C4-2B (cell line): ENCODE data around the gene PON3.

Experiments
- H3K27ac ChIP-seq: fragments of 450-650 bp; 2 replicates; pipeline ENCODE4 v1.5.1; 2017
- CTCF ChIP-seq: fragments of 450-650 bp; conservative IDR thresholded peaks from 2 replicates; pipeline ENCODE4 v1.5.1; 2017; ENCODE audit warnings: mild to moderate bottlenecking
- ZFX ChIP-seq: fragments of 450-650 bp; IDR thresholded peaks from 2 replicates; pipeline ENCODE4 v1.6.1; 2017

PON3 gene

GRCh38 chr7:95396136-95397032 lies at the start of gene PON3:
PON3 (minus strand) TSS chr7:95396375; CDS start chr7:95396350, 25 bp downstream.
- no peak within 1 kb of the TSS for H3K27ac ChIP-seq
- TF ChIP-seq ZFX (no peak), CTCF (0 out of 2 replicates have a peak, but pooled peaks have one; percentile 5)

GRCh38 chr7:95444796-95445195 lies 48.6 kb upstream of the PON3 start:
- H3K27ac ChIP-seq = no peak overlapping the region
- TF ChIP-seq CTCF (no peak), ZFX (no peak)

GRCh38 chr7:95441042-95441823 lies 45.1 kb upstream of the PON3 start:
- TF ChIP-seq CTCF (no peak), ZFX (no peak)
- no peak overlapping the region for H3K27ac ChIP-seq

GRCh38 chr7:95440394-95441038 lies 44.3 kb upstream of the PON3 start:
- no peak for TF ChIP-seq CTCF
- no peak for TF ChIP-seq ZFX
- no peak overlapping the region for H3K27ac ChIP-seq

- TF ChIP-seq CTCF (no peak), ZFX (no peak)
- H3K27ac ChIP-seq = no peak overlapping the region
These were observed 40.2 kb upstream of the PON3 start for GRCh38 chr7:95436407-95436806.

- H3K27ac ChIP-seq = peak overlapping the region; percentile 96
- TF ChIP-seq CTCF (no peak), ZFX (no peak)
These were observed 39.2 kb upstream of the PON3 start for GRCh38 chr7:95435422-95435780.
